Vagina (tissue), 2 donors: Measurements from ENCODE around the gene MAPK7. TPM values are rescaled to one million over a fixed set of nuclear protein-coding genes. Genes with fewer than 3 reads are reported as not detected.
A peak's percentile ranks its signal among the peaks of the same experiment; 100 is the strongest.

Experiments
- DNase-seq, 2 donors: peaks; one replicate each; pipeline ENCODE4 v3.0.0-alpha.2; 2017; ENCODE audit errors: extremely low spot score in 2 of 2
- H3K27ac ChIP-seq: fragments of 200-600 bp; sonication (generic); one replicate; pipeline ENCODE4 v1.5.1; 2019
- H3K27me3 ChIP-seq: fragments of 200-600 bp; sonication (generic); one replicate; pipeline ENCODE4 v1.5.1; 2019
- H3K36me3 ChIP-seq, 2 donors: fragments of 200-600 bp; sonication (generic); one replicate each; pipeline ENCODE4 v1.5.1; 2017 to 2019
- H3K4me1 ChIP-seq: fragments of 200-600 bp; sonication (generic); one replicate; pipeline ENCODE4 v1.5.1; 2019
- H3K4me3 ChIP-seq, 2 donors: fragments of 200-600 bp; sonication (generic); 1 replicate in 1 of 2; 2 replicates in 1 of 2; pipeline ENCODE4 v1.5.1; 2016 to 2019
- H3K9me3 ChIP-seq: fragments of 200-600 bp; sonication (generic); one replicate; pipeline ENCODE4 v1.5.1; 2019
- POLR2A ChIP-seq, 2 donors: fragments of 450-650 bp; IDR thresholded peaks; one replicate each; pipeline ENCODE4 v1.6.1; 2017; ENCODE audit warnings: antibody characterized with exemption in 2 of 2, mild to moderate bottlenecking in 2 of 2, moderate library complexity in 2 of 2
- POLR2AphosphoS5 ChIP-seq, 2 donors: sonication (generic); formaldehyde crosslinking; IDR thresholded peaks; one replicate each; pipeline ENCODE4 v1.9.0; 2017; ENCODE audit warnings: antibody characterized with exemption in 2 of 2, mild to moderate bottlenecking in 2 of 2, low read depth in 1 of 2; ENCODE audit not compliant: insufficient read depth in 1 of 2
- intact Hi-C: fragments of 100-400 bp; cut with DNase I; formaldehyde crosslinking; loops from one replicate; pipeline ENCODE4 v1.15.1; 2023
- microRNA counts, 2 donors: library from miRNA; unstranded; fragments of <30 nt; microRNA quantifications; one replicate each; lab custom pipeline; 2016 to 2017
- microRNA-seq: library from miRNA; unstranded; fragments of <30 nt; microRNA quantifications from one replicate; pipeline ENCODE4, GENCODE V29; 2017; ENCODE audit warnings: borderline number of aligned reads, borderline replicate concordance
- small RNA-seq: library from RNA; depleted of rRNA; stranded (forward); fragments of <200 nt; gene quantifications from one replicate; pipeline ENCODE3, GENCODE V24; 2016
- total RNA-seq: library from RNA; depleted of rRNA; stranded (reverse); fragments of >200 nt; gene quantifications from one replicate; pipeline ENCODE4 v1.2.3, GENCODE V29; 2016
- TF ChIP-seq, protein P1 (sequence below), 3 experiments: fragments of 450-650 bp in 2 of 3; fragments of 200-600 bp in 1 of 3; sonication (generic) in 1 of 3; IDR thresholded peaks; one replicate each; pipeline ENCODE4 v1.5.1; 2017 to 2019; ENCODE audit warnings: antibody characterized with exemption in 3 of 3, mild to moderate bottlenecking in 2 of 3, moderate library complexity in 2 of 3

The MAPK7 gene
- total RNA-seq, 1 donor from 2014 or later: 77.3 TPM

DNA sequence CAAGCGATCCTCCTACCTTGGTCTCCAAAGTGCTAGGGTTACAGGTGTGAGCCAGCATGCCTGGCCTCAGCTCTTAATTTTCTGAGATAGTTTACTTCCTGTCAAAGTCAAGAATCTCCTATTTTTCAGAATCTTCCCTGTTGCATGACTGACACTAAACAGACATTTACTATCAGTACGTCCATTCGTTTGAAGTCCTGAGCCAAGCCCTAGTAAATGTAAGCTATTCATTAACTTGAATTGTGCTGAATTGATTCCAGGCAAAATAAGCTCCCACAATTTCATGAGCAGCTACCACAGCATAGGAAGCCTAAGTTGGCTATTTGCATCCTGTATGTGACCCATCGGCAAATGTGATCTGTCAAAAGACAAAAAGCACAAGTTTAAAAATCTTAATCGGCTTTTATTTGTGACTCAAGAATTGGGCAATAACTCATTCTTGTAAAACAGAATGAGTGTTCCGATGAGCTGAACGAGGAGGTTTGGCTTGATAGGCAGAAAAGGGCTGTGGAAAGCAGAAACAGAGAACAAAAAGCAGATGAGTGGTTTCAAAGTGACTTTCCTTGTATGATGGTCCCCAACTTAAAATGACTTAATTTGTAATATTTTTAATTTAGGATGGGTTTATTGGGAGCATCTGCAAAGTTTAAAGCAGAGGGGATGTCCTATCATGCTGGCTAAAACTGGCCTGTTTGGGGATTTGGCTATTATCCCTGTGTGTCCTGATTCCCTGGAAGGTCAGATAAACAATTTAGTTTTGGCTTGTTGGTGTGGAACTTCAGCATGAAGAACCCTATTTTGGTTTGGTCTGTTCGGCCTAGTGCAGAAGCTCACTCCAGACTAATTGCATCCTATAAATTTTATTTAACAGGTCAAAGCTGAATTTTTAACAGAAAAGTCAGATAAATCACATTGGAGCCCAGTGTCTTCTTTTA is 46.9 kb downstream of the MAPK7 start:
- no peak for DNase-seq
- no peaks in the 10 kb centered on the region for H3K9me3 ChIP-seq
- no peak overlapping the region for H3K4me3 ChIP-seq
- TF ChIP-seq POLR2AphosphoS5 (IDR thresholded peaks at IDR 0.05; ENCODE audit: insufficient read depth in 1 of 2, low read depth in 1 of 2): peak in 1 of 2 donors; percentile 60
- TF ChIP-seq, protein P1, sequence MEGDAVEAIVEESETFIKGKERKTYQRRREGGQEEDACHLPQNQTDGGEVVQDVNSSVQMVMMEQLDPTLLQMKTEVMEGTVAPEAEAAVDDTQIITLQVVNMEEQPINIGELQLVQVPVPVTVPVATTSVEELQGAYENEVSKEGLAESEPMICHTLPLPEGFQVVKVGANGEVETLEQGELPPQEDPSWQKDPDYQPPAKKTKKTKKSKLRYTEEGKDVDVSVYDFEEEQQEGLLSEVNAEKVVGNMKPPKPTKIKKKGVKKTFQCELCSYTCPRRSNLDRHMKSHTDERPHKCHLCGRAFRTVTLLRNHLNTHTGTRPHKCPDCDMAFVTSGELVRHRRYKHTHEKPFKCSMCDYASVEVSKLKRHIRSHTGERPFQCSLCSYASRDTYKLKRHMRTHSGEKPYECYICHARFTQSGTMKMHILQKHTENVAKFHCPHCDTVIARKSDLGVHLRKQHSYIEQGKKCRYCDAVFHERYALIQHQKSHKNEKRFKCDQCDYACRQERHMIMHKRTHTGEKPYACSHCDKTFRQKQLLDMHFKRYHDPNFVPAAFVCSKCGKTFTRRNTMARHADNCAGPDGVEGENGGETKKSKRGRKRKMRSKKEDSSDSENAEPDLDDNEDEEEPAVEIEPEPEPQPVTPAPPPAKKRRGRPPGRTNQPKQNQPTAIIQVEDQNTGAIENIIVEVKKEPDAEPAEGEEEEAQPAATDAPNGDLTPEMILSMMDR (IDR thresholded peaks at IDR 0.05): no peak
- intact Hi-C loops: no loop called here
- H3K27me3 ChIP-seq: no peaks in the 10 kb centered on the region
- H3K4me1 ChIP-seq: peaks cover 10% of the 10 kb centered on the region
- peak overlapping the region; percentile 42 for H3K27ac ChIP-seq
- H3K36me3 ChIP-seq: no peaks in the 10 kb centered on the region

DNA sequence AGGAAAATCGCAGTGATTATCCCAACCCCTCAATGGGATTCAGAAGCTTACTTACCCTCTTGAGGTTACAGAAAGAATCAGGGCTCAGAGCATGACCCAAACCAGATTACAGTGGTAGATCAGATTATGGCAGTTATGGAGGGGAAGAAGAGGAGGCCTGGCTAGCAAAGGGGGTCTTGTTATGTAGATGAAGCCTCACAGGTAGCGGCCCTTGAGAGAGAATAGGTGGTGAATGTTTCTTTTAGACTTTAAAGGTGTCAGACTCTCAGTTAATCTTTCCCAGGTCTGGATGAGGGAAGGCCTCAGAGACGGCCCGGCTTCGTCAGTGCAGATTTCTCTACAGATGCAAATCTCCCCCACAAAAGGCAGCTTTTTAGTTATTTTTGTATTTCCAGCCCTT is 48.3 kb downstream of the MAPK7 start:
- no peak overlapping the region for H3K27ac ChIP-seq
- H3K36me3 ChIP-seq: no peaks in the 10 kb centered on the region
- intact Hi-C loops: no loop called here
- TF ChIP-seq, protein P1 (IDR thresholded peaks at IDR 0.05): no peak
- no peak for TF ChIP-seq POLR2AphosphoS5 (IDR thresholded peaks at IDR 0.05; ENCODE audit: insufficient read depth in 1 of 2, low read depth in 1 of 2)
- no peak for TF ChIP-seq POLR2A (IDR thresholded peaks at IDR 0.05)
- H3K4me3 ChIP-seq: no peak overlapping the region
- H3K27me3 ChIP-seq: no peaks in the 10 kb centered on the region
- DNase-seq: no peak
- H3K9me3 ChIP-seq: no peaks in the 10 kb centered on the region
- H3K4me1 ChIP-seq: peaks cover 10% of the 10 kb centered on the region

DNA sequence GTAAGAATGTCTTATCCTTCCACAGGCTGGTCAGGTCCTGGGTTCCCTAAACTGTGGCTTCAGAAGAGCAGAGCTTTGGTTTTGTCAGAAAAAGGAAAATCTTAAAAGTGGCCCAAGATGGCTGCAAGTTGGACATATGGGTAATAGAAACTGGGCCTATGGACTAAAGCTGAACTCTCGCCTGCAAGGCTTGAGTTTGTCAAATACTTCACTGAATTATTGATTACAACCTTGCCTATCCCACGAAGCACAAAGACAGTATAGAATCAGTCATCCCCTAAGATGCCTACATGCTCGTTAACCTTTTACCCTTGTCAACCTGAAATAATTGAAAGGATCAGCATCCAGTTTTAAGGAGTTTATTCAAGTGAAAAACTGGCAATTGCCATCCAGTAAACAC is 53.4 kb downstream of the MAPK7 start:
- Histone ChIP-seq H3K4me1 (no peaks in the 10 kb centered on the region), H3K9me3 (no peaks in the 10 kb centered on the region), H3K36me3 (no peaks in the 10 kb centered on the region), H3K4me3 (no peak overlapping the region), H3K27ac (no peak overlapping the region), H3K27me3 (no peaks in the 10 kb centered on the region)
- TF ChIP-seq POLR2AphosphoS5 (IDR thresholded peaks at IDR 0.05; ENCODE audit: insufficient read depth in 1 of 2, low read depth in 1 of 2): no peak
- TF ChIP-seq, protein P1 (IDR thresholded peaks at IDR 0.05): no peak
- TF ChIP-seq POLR2A (IDR thresholded peaks at IDR 0.05): no peak
- intact Hi-C loops: no loop called here
- no peak for DNase-seq

MicroRNA genes within 50 kb of the gene (microRNA counts, 767-probe panel; counts per million panel counts)
- microRNA hsa-miR-1180 (lab: Ali Mortazavi, UCI): 238 to 3,411 counts per million in 2 donors

Small RNAs within 50 kb of the gene (microRNA-seq; reads per million reads assigned to microRNA genes)
- 241 reads per million, percentile 63 among the genes with 10 or more reads in this experiment for gene MIR1180

Small RNAs within 50 kb of the gene (small RNA-seq; reads per million reads assigned to genes)
- 5.2 reads per million, percentile 87 among the genes with 10 or more reads in this experiment for gene MIR1180
- gene RF00537: not detected

Other genes with a start within 250 kb of the MAPK7 start
- gene EPN2, start 141.1 kb upstream of the MAPK7 start, total RNA-seq: 65.6 TPM
- gene B9D1, start 15.8 kb upstream of the MAPK7 start, total RNA-seq: 50.6 TPM
- 205 TPM for gene MFAP4, start 8.7 kb downstream of the MAPK7 start, total RNA-seq
- 1.5 TPM for gene RNF112, start 32.7 kb downstream of the MAPK7 start, total RNA-seq
- gene SLC47A1, start 155.4 kb downstream of the MAPK7 start, total RNA-seq: 29.7 TPM